ENCODE measurements around the gene HAPSTR1.
"Not testable (repeated sequence)": the region's sequence is repeated elsewhere in the genome, so short reads cannot be mapped to it uniquely, and the experiment has no call there.

The HAPSTR1 gene

GRCh38 chr16:9056061-9056460, 35.4 kb upstream of the HAPSTR1 start:
- Mint-ChIP-seq H3K27ac (no peak overlapping the region), H3K27me3 (ENCODE audit: low read depth) (no peaks in the 10 kb centered on the region), H3K4me3 (no peak overlapping the region), H3K36me3 (ENCODE audit: low read depth) (no peaks in the 10 kb centered on the region), H3K9me3 (no peaks in the 10 kb centered on the region), H3K4me1 (ENCODE audit: low read depth) (peaks cover 3% of the 10 kb centered on the region)

DNA sequence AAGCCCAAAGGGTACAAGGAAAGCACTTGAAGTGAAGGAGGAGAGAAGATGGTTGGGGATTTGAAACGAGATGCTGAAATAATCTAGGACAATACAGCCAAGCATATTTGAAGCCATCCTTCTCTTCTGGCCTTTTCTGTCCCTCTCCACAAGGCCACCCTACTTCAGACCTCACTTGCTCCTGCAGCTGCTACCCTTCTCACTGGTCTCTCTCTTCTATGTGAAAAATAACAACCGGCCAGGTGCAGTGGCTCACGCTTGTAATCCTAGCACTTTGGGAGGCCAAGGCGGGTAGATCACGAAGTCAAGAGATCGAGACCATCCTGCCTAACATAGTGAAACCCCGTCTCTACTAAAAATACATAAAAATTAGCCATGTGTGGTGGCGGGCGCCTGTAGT, 33.2 kb upstream of the HAPSTR1 start:
- Mint-ChIP-seq H3K27me3 (ENCODE audit: low read depth) (no peaks in the 10 kb centered on the region), H3K4me1 (ENCODE audit: low read depth) (peaks cover 9% of the 10 kb centered on the region), H3K4me3 (no peak overlapping the region), H3K9me3 (no peaks in the 10 kb centered on the region), H3K36me3 (ENCODE audit: low read depth) (no peaks in the 10 kb centered on the region), H3K27ac (no peak overlapping the region)

- Mint-ChIP-seq H3K27ac (no peak overlapping the region), H3K36me3 (ENCODE audit: low read depth) (no peaks in the 10 kb centered on the region), H3K4me1 (ENCODE audit: low read depth) (peaks cover 9% of the 10 kb centered on the region), H3K9me3 (no peaks in the 10 kb centered on the region), H3K4me3 (no peak overlapping the region), H3K27me3 (ENCODE audit: low read depth) (no peaks in the 10 kb centered on the region)
Measured at GRCh38 chr16:9060225-9060624, 31.2 kb upstream of the HAPSTR1 start.

- Mint-ChIP-seq H3K36me3 (ENCODE audit: low read depth) (no peaks in the 10 kb centered on the region), H3K27ac (no peak overlapping the region), H3K4me1 (ENCODE audit: low read depth) (peaks cover 9% of the 10 kb centered on the region), H3K9me3 (no peaks in the 10 kb centered on the region), H3K27me3 (ENCODE audit: low read depth) (no peaks in the 10 kb centered on the region), H3K4me3 (no peak overlapping the region)
Measured at GRCh38 chr16:9061358-9061813, 30.1 kb upstream of the HAPSTR1 start.

DNA sequence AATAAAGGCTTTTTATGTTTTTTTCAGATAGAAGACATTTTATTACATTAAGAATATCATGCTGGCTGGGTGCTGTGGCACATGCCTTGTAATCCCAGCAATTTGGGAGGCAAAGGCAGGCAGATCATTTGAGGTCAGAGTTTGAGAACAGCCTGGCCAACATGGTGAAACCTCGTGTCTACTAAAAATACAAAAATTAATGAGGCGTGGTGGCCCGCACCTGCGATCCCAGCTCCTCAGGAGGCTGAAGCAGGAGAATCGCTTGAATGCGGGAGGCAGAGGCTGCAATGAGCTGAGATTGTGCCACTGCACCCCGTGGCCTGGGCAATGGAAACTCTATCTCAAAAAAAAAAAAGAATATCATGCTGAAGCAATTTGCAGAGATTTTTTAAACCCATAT, 29.1 kb upstream of the HAPSTR1 start:
- H3K27ac Mint-ChIP-seq = no peak overlapping the region
- H3K36me3 Mint-ChIP-seq (ENCODE audit: low read depth) = no peaks in the 10 kb centered on the region
- no peaks in the 10 kb centered on the region for H3K27me3 Mint-ChIP-seq (ENCODE audit: low read depth)
- H3K4me1 Mint-ChIP-seq (ENCODE audit: low read depth) = peaks cover 9% of the 10 kb centered on the region
- H3K9me3 Mint-ChIP-seq = no peaks in the 10 kb centered on the region
- H3K4me3 Mint-ChIP-seq = no peak overlapping the region

GRCh38 chr16:9065077-9065476, 26.4 kb upstream of the HAPSTR1 start:
- Mint-ChIP-seq H3K4me1 (ENCODE audit: low read depth) (peaks cover 13% of the 10 kb centered on the region), H3K36me3 (ENCODE audit: low read depth) (peaks cover 3% of the 10 kb centered on the region), H3K4me3 (no peak overlapping the region), H3K27ac (no peak overlapping the region), H3K9me3 (peaks cover 8% of the 10 kb centered on the region), H3K27me3 (ENCODE audit: low read depth) (no peaks in the 10 kb centered on the region)

GRCh38 chr16:9068886-9069285, 22.6 kb upstream of the HAPSTR1 start:
- H3K27ac Mint-ChIP-seq = no peak overlapping the region
- H3K4me3 Mint-ChIP-seq = no peak overlapping the region
- peaks cover 17% of the 10 kb centered on the region for H3K4me1 Mint-ChIP-seq (ENCODE audit: low read depth)
- no peaks in the 10 kb centered on the region for H3K27me3 Mint-ChIP-seq (ENCODE audit: low read depth)
- peaks cover 5% of the 10 kb centered on the region for H3K36me3 Mint-ChIP-seq (ENCODE audit: low read depth)
- peaks cover 8% of the 10 kb centered on the region for H3K9me3 Mint-ChIP-seq

DNA sequence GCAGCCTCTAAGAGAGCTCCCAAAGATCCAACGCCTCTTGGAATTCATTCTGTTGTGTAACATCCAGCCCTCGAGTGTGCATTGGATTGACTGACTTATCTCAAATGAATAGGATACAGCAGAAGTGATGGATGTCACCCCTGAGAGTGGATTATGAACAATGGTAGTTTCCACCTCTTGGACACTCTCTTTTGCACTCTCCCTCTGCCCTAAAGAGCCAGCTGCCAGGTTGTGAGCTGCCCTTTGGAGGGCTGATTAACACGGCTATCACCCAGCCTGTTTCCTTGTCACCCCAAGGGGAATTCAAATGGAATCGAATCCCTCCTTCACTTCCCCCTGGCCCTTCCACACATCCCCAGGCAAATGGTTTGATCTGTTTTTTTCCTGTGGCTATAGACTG, 21.2 kb upstream of the HAPSTR1 start:
- Mint-ChIP-seq H3K4me1 (ENCODE audit: low read depth) (peaks cover 17% of the 10 kb centered on the region), H3K27ac (no peak overlapping the region), H3K36me3 (ENCODE audit: low read depth) (peaks cover 5% of the 10 kb centered on the region)

DNA sequence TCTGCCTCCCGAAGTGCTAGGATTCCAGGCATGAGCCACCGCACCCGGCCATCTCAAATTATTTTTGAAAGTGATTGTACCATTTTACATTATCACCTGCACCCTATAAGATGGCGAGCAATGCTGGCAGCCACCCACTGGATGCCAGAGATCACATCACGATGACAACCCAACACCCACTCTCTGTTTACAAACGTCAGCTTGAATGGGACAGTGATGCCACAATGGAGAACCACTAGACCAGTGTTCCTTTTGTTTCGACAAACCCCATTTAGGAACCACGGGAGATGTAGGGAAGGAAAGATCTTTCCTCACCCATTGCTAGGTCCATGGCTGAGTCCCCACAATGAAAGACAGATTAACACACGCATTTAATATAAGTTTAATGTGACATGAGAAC, 20.1 kb upstream of the HAPSTR1 start:
- H3K4me1 Mint-ChIP-seq (ENCODE audit: low read depth) = peaks cover 20% of the 10 kb centered on the region
- peaks cover 7% of the 10 kb centered on the region for H3K36me3 Mint-ChIP-seq (ENCODE audit: low read depth)
- peaks cover 8% of the 10 kb centered on the region for H3K9me3 Mint-ChIP-seq
- no peak overlapping the region for H3K4me3 Mint-ChIP-seq
- no peak overlapping the region for H3K27ac Mint-ChIP-seq
- H3K27me3 Mint-ChIP-seq (ENCODE audit: low read depth) = no peaks in the 10 kb centered on the region

More for the DNA sequence above, 21.2 kb upstream of the HAPSTR1 start:
- H3K9me3 Mint-ChIP-seq = peaks cover 8% of the 10 kb centered on the region
- H3K27me3 Mint-ChIP-seq (ENCODE audit: low read depth) = no peaks in the 10 kb centered on the region
- H3K4me3 Mint-ChIP-seq = no peak overlapping the region

DNA sequence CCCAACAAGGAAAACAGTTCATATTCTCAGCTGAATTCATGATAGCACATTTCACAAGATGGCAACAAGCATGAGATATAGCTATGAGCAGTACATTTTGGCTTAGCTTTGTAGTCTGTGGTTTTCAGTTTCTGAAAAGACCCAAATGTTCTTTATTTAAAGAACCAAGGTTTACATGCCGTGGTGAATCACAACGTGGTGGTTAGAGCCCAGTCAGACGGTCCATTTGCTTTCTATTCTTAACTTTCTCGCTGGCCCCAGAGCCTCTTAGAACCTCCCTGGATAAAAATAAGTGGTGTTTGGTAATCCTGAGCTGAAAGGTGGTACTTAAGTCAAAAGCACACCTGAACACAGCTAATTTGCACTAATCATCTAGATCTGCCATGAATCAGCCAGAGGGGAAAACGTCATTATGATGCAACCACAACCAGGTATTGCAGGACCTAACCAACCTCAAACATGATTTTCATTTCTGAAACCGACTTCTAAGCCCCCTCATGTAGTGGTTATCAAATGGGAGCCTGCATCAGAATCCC, 18.6 kb upstream of the HAPSTR1 start:
- Mint-ChIP-seq H3K9me3 (peaks cover 17% of the 10 kb centered on the region), H3K4me1 (ENCODE audit: low read depth) (peaks cover 28% of the 10 kb centered on the region), H3K27me3 (ENCODE audit: low read depth) (no peaks in the 10 kb centered on the region), H3K4me3 (peak overlapping the region; percentile 32), H3K27ac (peak overlapping the region; percentile 80), H3K36me3 (ENCODE audit: low read depth) (peaks cover 13% of the 10 kb centered on the region)

- Mint-ChIP-seq H3K27ac (no peak overlapping the region), H3K27me3 (ENCODE audit: low read depth) (no peaks in the 10 kb centered on the region), H3K4me1 (ENCODE audit: low read depth) (peaks cover 35% of the 10 kb centered on the region), H3K36me3 (ENCODE audit: low read depth) (peaks cover 20% of the 10 kb centered on the region), H3K9me3 (peaks cover 18% of the 10 kb centered on the region), H3K4me3 (no peak overlapping the region)
Measured at GRCh38 chr16:9075299-9076071, 16.0 kb upstream of the HAPSTR1 start.

DNA sequence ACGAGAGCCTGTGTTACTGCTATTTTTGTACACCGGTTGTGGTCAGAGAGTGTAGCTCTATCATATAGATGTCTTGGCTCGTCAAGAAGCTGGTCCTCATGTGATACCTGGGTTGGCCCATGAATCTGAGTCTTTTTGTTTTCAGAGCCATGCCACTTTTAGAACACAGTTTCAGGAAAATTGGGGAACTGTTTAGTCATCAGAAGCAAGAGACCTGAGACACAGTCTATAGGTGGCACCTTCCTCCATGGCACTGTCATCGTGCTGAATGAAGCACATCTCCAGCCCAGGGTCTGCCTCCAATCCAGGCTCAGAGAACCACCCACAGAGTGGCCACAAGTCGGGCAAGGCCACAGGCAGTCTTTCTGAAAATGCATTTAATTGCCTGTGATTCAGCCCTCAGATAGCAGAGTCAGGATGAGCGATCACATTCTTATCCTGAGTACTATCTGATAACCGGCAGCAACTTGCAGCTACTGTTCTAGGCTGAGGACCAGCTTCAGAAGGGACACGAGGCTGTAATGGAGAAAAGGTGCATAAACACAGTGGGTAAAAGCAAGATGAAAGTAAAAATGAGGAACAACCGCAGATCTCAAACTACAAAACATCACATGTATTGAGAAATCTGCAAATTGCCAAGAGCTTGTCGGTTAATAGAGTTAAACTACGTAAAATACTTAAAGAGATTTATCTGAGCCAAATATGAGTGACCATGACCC, 14.2 kb upstream of the HAPSTR1 start:
- peaks cover 38% of the 10 kb centered on the region for H3K4me1 Mint-ChIP-seq (ENCODE audit: low read depth)
- peaks cover 18% of the 10 kb centered on the region for H3K9me3 Mint-ChIP-seq
- peak overlapping the region; percentile 73 for H3K27ac Mint-ChIP-seq
- H3K4me3 Mint-ChIP-seq = no peak overlapping the region
- no peaks in the 10 kb centered on the region for H3K27me3 Mint-ChIP-seq (ENCODE audit: low read depth)
- H3K36me3 Mint-ChIP-seq (ENCODE audit: low read depth) = peaks cover 20% of the 10 kb centered on the region

- peak overlapping the region; percentile 25 for H3K4me3 Mint-ChIP-seq
- peaks cover 18% of the 10 kb centered on the region for H3K36me3 Mint-ChIP-seq (ENCODE audit: low read depth)
- H3K9me3 Mint-ChIP-seq = peaks cover 18% of the 10 kb centered on the region
- not testable (repeated sequence) for H3K27me3 Mint-ChIP-seq (ENCODE audit: low read depth)
- H3K4me1 Mint-ChIP-seq (ENCODE audit: low read depth) = peaks cover 26% of the 10 kb centered on the region
- peak overlapping the region; percentile 88 for H3K27ac Mint-ChIP-seq
Measured at GRCh38 chr16:9078467-9079429, 12.7 kb upstream of the HAPSTR1 start.

DNA sequence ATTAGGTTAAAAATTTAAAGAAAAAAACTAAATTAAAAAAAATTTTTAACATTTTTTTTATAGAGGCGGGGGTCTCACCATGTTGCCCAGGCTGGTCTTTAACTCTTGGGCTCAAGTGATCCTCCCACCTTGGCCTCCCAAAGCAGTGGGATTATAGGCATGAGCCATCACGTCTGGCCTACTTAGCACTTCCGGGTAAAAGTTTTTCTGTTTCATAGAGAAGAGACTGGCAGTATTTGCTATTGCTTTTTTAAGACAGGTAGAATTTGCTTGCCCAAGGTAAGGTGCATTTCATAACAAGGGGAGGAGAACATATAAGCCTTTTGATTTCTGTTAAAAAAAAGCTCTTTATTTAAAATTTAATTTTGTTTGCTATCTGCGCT, 12.0 kb upstream of the HAPSTR1 start:
- H3K27ac Mint-ChIP-seq = peak overlapping the region; percentile 71
- no peak overlapping the region for H3K4me3 Mint-ChIP-seq
- H3K36me3 Mint-ChIP-seq (ENCODE audit: low read depth) = peaks cover 18% of the 10 kb centered on the region
- H3K9me3 Mint-ChIP-seq = peaks cover 18% of the 10 kb centered on the region
- peaks cover 26% of the 10 kb centered on the region for H3K4me1 Mint-ChIP-seq (ENCODE audit: low read depth)
- H3K27me3 Mint-ChIP-seq (ENCODE audit: low read depth) = no peaks in the 10 kb centered on the region

All from T-helper 1 cell treated with Interleukin-12 subunit alpha and Interleukin-12 subunit beta and Interleukin-4 antibody, amounts not matched to agents 30 μg/mL and 1 μg/mL, for 36 hours (primary cell).